Activated CD4-positive, alpha-beta T cell treated with anti-CD3 and anti-CD28 coated beads, Interleukin-10, Interleukin-2, amounts not matched to agents 100 ng/mL and 50 ng/mL, durations not matched to agents 16 hours and 8 hours (primary cell): Measurements from ENCODE around the gene C4orf50.
A peak's percentile ranks its signal among the peaks of the same experiment; 100 is the strongest.

Experiments used
- DNase-seq: peaks from one replicate; pipeline ENCODE4 v3.0.0-alpha.2; 2020

Gene C4orf50

GRCh38 chr4:6043188-6043587 is 25.0 kb upstream of the C4orf50 start:
- DNase-seq, result no peak

- DNase-seq, result peak; percentile 43
Observed at GRCh38 chr4:6042293-6043063, 24.2 kb upstream of the C4orf50 start.

- peak; percentile 59 for DNase-seq
Observed at GRCh38 chr4:6041800-6042199, 23.6 kb upstream of the C4orf50 start.

- DNase-seq, result no peak
Observed at GRCh38 chr4:6038711-6039110, 20.5 kb upstream of the C4orf50 start.

GRCh38 chr4:6035786-6036185 is 17.6 kb upstream of the C4orf50 start:
- DNase-seq, result no peak

GRCh38 chr4:6033381-6033780 is 15.2 kb upstream of the C4orf50 start:
- no peak for DNase-seq

GRCh38 chr4:6032249-6033244 is 14.3 kb upstream of the C4orf50 start:
- no peak for DNase-seq

GRCh38 chr4:6031846-6032245 is 13.6 kb upstream of the C4orf50 start:
- no peak for DNase-seq

GRCh38 chr4:6030679-6031078 is 12.4 kb upstream of the C4orf50 start:
- no peak for DNase-seq

- DNase-seq, result no peak
Observed at GRCh38 chr4:6029254-6029653, 11.0 kb upstream of the C4orf50 start.

GRCh38 chr4:6028168-6028567 is 9.9 kb upstream of the C4orf50 start:
- no peak for DNase-seq

GRCh38 chr4:6027392-6027791 is 9.2 kb upstream of the C4orf50 start:
- DNase-seq, result no peak

- DNase-seq, result no peak
Observed at GRCh38 chr4:6024313-6024960, 6.2 kb upstream of the C4orf50 start.

GRCh38 chr4:6023731-6024130 is 5.5 kb upstream of the C4orf50 start:
- DNase-seq, result no peak

GRCh38 chr4:6022607-6023288 is 4.5 kb upstream of the C4orf50 start:
- no peak for DNase-seq

- DNase-seq, result no peak
Observed at GRCh38 chr4:6021831-6022606, 3.8 kb upstream of the C4orf50 start.

GRCh38 chr4:6020613-6021012 is 2.4 kb upstream of the C4orf50 start:
- no peak for DNase-seq

- DNase-seq, result peak; percentile 60
Observed at GRCh38 chr4:6019316-6020263, 1.4 kb upstream of the C4orf50 start.

GRCh38 chr4:6017800-6018199 is 431 bp downstream of the C4orf50 start:
- DNase-seq, result no peak

GRCh38 chr4:6017030-6017429 is 1.2 kb downstream of the C4orf50 start:
- DNase-seq, result no peak

- DNase-seq, result no peak
Observed at GRCh38 chr4:6013564-6013963, 4.7 kb downstream of the C4orf50 start.
